Loucy (cell line): Measurements from ENCODE around the gene SKAP2.

ENCODE experiments used
- CTCF ChIP-seq: fragments of 200-600 bp; sonication (generic); conservative IDR thresholded peaks from 2 replicates; pipeline ENCODE4 v1.5.1; 2014; ENCODE audit warnings: mild to moderate bottlenecking, antibody characterized with exemption, low read length
- EZH2phosphoT487 ChIP-seq: fragments of 200-600 bp; IDR thresholded peaks from 2 replicates; pipeline ENCODE4 v1.6.1; 2018; ENCODE audit warnings: antibody characterized with exemption, mild to moderate bottlenecking, moderate library complexity, borderline replicate concordance

- TF ChIP-seq CTCF (no peak), EZH2phosphoT487 (no peak)
These were observed 81.9 kb downstream of the SKAP2 start for GRCh38 chr7:26782501-26782900.
